GM18907 (cell line): ENCODE measurements around the gene STRIT1.
"Not testable (repeated sequence)": the region's sequence is repeated elsewhere in the genome, so short reads cannot be mapped to it uniquely, and the experiment has no call there.

Experiments
- ATAC-seq: cut with Tn5 transposase; IDR thresholded peaks from one replicate; pipeline ENCODE4 v1.9.1; 2021; ENCODE audit warnings: mild to moderate bottlenecking, moderate library complexity; ENCODE audit not compliant: unreplicated experiment

The STRIT1 gene

DNA sequence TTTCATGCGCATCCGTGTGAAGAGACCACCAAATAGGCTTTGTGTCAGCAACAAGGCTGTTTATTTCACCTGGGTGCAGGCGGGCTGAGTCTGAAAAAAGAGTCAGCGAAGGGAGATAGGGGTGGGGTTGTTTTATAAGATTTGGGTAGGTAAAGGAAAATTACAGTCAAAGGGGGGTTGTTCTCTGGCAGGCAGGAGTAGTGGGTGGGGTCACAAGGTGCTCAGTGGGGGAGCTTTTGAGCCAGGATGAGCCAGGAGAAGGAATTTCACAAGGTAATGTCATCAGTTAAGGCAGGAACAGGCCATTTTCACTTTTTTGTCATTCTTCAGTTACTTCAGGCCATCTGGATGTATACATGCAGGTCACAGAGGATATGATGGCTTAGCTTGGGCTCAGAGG lies 19.0 kb downstream of the STRIT1 start:
- not testable (repeated sequence) for ATAC-seq

- ATAC-seq = no peak
These were observed 22.2 kb downstream of the STRIT1 start for GRCh38 chr3:155271343-155271613.

GRCh38 chr3:155270485-155271342 lies 22.8 kb downstream of the STRIT1 start:
- no peak for ATAC-seq

- no peak for ATAC-seq
These were observed 23.4 kb downstream of the STRIT1 start for GRCh38 chr3:155270063-155270462.

DNA sequence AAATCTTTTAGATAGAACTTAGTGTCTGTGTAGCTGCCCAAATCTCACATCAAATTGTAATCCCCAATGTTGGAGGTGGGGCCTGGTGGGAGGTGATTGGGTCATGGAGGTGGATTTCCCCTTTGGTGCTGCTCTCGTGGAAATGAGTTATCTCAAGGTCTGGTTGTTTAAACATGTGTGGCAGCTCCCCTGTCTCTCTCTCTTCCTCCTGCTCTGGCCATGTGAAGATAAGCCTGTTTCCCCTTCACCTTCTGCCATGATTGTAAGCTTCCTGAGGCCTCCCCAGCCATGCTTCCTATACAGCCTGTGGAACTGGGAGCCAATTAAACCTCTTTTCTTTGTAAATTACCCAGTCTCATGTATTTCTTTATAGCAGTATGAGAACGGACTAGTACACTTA lies 30.6 kb downstream of the STRIT1 start:
- ATAC-seq = not testable (repeated sequence)

GRCh38 chr3:155262295-155262694 lies 31.2 kb downstream of the STRIT1 start:
- no peak for ATAC-seq

GRCh38 chr3:155254445-155254844 lies 39.0 kb downstream of the STRIT1 start:
- ATAC-seq = no peak

GRCh38 chr3:155252535-155252934 lies 40.9 kb downstream of the STRIT1 start:
- no peak for ATAC-seq

DNA sequence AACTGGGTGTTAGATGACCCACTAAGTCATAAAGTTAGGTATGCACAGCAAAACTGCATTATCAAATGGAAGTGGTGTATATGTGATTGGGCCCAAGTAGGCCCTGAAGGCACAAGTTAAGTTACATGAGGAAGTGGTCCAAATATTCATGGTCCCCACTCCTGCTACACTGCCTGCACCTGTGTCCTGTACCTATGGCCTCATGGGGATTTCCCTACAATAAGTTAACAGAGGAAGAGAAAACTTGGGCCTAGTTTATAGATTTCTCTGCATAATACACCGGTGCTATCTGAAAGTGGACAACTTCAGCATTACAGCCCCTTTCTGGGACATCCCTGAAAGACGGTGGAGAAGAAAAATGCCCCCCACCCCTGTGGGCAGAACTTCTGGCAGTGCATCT lies 41.5 kb downstream of the STRIT1 start:
- ATAC-seq = no peak

- no peak for ATAC-seq
These were observed 44.8 kb downstream of the STRIT1 start for GRCh38 chr3:155248531-155249187.

DNA sequence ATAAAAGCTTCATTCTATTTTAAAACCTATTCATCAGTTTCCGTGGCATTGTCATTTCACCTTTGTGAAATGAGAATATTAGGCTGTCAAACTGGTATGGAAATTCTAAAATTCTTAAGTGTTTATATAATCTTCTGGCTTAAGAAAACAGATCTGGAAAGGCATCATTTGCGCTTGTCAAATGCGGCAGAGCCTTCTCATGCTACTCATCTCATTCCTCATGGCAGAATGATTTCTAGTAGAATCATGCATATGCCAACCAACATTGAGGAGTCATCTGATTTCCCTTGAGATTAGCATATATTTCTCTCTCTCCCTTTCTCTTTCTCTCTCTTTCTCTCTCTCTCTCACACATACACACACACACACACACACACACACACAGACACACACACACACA lies 48.8 kb downstream of the STRIT1 start:
- ATAC-seq = no peak

- no peak for ATAC-seq
These were observed 49.3 kb downstream of the STRIT1 start for GRCh38 chr3:155244216-155244615.

- ATAC-seq = no peak
These were observed 50.0 kb downstream of the STRIT1 start for GRCh38 chr3:155243512-155243921.

DNA sequence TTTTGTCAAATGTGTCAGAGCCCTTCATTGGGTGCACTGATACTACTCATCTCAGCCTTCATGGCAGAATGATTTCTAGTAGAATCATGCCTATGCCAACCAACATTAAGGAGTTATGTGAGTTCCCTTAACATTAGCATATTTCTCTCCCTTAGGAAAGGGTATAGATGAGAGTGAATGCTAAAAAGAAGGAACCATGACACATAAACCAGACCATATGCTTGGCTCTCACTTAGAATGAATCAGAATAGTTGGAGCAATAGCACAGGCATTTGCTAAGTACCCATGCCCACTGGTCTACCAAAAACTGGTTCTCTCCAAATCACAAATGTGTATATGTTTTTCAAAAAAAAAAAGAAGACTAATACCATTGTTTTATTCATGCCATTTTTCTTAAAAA lies 51.1 kb downstream of the STRIT1 start:
- no peak for ATAC-seq

DNA sequence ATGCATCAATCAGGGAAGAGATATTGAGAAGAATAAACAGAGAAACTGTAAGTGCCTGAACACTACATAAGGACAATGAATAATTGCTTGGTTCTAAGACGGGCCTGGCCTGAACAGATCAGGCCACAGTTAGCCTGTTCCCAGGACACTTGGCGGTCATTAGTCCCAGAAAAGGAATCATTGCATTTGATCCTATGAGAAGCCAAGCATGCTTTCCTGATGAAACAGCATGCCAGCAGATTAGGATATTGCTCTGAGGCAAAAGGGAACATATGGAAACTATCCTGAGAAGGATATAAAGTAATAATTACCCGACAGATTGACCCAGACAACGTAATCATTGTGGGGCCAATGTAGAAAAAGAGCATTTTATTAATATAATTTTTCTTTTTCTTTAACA lies 51.9 kb downstream of the STRIT1 start:
- ATAC-seq = no peak
